PC-9 (cell line): ENCODE data around the gene NEURL3. TPM values are rescaled to one million over a fixed set of nuclear protein-coding genes. Genes with fewer than 3 reads are reported as not detected.

Experiments
- BruUV-seq: library from RNA; stranded (reverse); fragments of 400-500 nt; replicated peaks from 2 replicates; lab custom pipeline; 2021; lab: Mats Ljungman, UMichigan
- CTCF ChIA-PET: fragments of 300-600 bp; sonication (Branson Sonifier 250); formaldehyde crosslinking; loops from one replicate; lab custom pipeline; 2022; ENCODE audit warnings: antibody characterized with exemption; lab: Charles Lee
- POLR2A ChIA-PET: fragments of 300-600 bp; sonication (Branson Sonifier 250); formaldehyde crosslinking; loops from one replicate; lab custom pipeline; 2022; ENCODE audit warnings: antibody characterized with exemption; ENCODE audit not compliant: unreplicated experiment; lab: Charles Lee
- DNase-seq, 2 experiments: peaks; one replicate each; pipeline versions ENCODE4 v3.0.0 to v3.0.0-alpha.2; 2015 to 2022; ENCODE audit warnings: mixed read lengths in 1 of 2
- H2AFZ ChIP-seq: fragments of 200-600 bp; sonication (generic); 2 replicates; pipeline ENCODE4 v1.8.1; 2017; ENCODE audit warnings: antibody characterized with exemption
- H3F3A ChIP-seq: fragments of 200-600 bp; sonication (generic); 2 replicates; pipeline ENCODE4 v1.8.1; 2017; ENCODE audit warnings: antibody characterized with exemption, mild to moderate bottlenecking, low read depth; ENCODE audit not compliant: insufficient read depth
- H3K27ac ChIP-seq: fragments of 200-600 bp; sonication (generic); 2 replicates; pipeline ENCODE4 v1.6.1; 2016; ENCODE audit warnings: mixed run types
- H3K27me3 ChIP-seq: fragments of 200-600 bp; sonication (generic); 2 replicates; pipeline ENCODE4 v1.6.1; 2016; ENCODE audit warnings: low read depth, mixed run types; ENCODE audit not compliant: insufficient read depth
- H3K36me3 ChIP-seq: fragments of 200-600 bp; sonication (generic); 2 replicates; pipeline ENCODE4 v1.6.1; 2016; ENCODE audit warnings: low read depth, mixed run types
- H3K4me1 ChIP-seq: fragments of 200-600 bp; sonication (generic); replicated peaks from 2 replicates; pipeline ENCODE4 v1.6.1; 2016; ENCODE audit warnings: mixed run types; ENCODE audit not compliant: insufficient read depth
- H3K4me2 ChIP-seq: fragments of 200-600 bp; sonication (generic); 2 replicates; pipeline ENCODE4 v1.6.1; 2017; ENCODE audit warnings: mixed run types
- H3K4me3 ChIP-seq: fragments of 200-600 bp; sonication (generic); 2 replicates; pipeline ENCODE4 v1.6.1; 2016; ENCODE audit warnings: mixed run types
- H3K79me2 ChIP-seq: fragments of 200-600 bp; sonication (generic); 2 replicates; pipeline ENCODE4 v1.6.1; 2017; ENCODE audit warnings: low read depth, mixed run types
- H3K9me2 ChIP-seq: fragments of 200-600 bp; sonication (generic); 2 replicates; pipeline ENCODE4 v1.8.1; 2017; ENCODE audit warnings: mild to moderate bottlenecking; ENCODE audit not compliant: insufficient read depth
- H3K9me3 ChIP-seq: fragments of 200-600 bp; sonication (generic); 2 replicates; pipeline ENCODE4 v1.8.1; 2016; ENCODE audit warnings: low read depth; ENCODE audit not compliant: insufficient read depth
- H4K20me1 ChIP-seq: fragments of 200-600 bp; sonication (generic); 2 replicates; pipeline ENCODE4 v1.8.1; 2017; ENCODE audit not compliant: insufficient read depth
- EZH2 ChIP-seq: fragments of 200-600 bp; sonication (generic); IDR thresholded peaks from 2 replicates; pipeline ENCODE4 v1.8.0; 2017; ENCODE audit warnings: antibody characterized with exemption, low read depth
- intact Hi-C: fragments of 100-400 bp; cut with micrococcal nuclease; formaldehyde crosslinking; loops from one replicate; pipeline ENCODE4 v1.10.0; 2022; ENCODE audit not compliant: unreplicated experiment
- total RNA-seq: library from RNA; stranded (reverse); gene quantifications from 2 replicates; pipeline ENCODE4 v1.2.3, GENCODE V29; 2021
- TF ChIP-seq, protein P1 (sequence below): fragments of 200-600 bp; sonication (generic); conservative IDR thresholded peaks from 2 replicates; pipeline ENCODE4 v1.6.1; 2017; ENCODE audit warnings: mixed run types, antibody characterized with exemption, mild to moderate bottlenecking, moderate library complexity

NEURL3 gene
- total RNA-seq, 1 experiment from 2014 or later: 0.48 TPM

DNA sequence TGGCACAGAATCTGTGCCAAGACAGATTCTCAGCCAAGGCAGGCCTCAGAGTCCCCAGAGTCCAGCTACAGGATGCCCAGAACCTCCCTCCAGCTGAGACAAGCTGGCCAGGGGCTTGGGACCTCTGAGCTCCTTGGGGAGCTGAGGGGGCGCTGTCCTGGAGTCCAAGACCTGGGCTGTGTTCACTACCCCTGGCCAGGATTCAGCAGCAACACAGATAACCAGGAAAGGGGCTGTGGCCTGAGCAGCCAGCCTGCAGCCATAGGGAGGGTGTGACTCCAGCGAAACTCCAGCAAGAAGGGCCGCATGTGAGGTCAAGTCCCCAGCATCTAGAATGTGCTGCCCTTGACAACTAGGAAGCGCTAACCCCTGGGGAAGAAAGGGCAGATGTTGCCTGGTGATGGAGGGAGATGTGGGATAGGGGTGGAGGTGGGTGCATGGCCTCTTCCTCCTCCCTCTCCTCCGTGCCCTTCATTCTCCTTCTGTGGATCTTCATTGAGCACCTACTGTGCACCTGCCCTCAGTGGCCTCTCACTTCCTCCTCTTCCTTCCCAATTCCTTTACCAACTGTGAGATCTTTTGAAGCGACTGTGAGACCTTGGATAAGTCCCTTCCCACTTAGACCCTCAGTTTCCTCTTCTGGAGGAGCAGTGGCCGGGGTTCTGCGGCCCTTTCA, 23.7 kb upstream of the NEURL3 start:
- Histone ChIP-seq H4K20me1 (no peaks in the 10 kb centered on the region), H3K9me2 (no peaks in the 10 kb centered on the region), H3K4me1 (peaks cover 23% of the 10 kb centered on the region), H3K79me2 (no peaks in the 10 kb centered on the region), H3K4me2 (no peak overlapping the region), H2AFZ (no peak overlapping the region), H3K4me3 (no peak overlapping the region), H3K9me3 (no peaks in the 10 kb centered on the region), H3K36me3 (no peaks in the 10 kb centered on the region), H3F3A (peaks cover 14% of the 10 kb centered on the region), H3K27ac (no peak overlapping the region), H3K27me3 (peaks cover 28% of the 10 kb centered on the region; the same call in 1 of the 2 replicates)
- no peak for TF ChIP-seq EZH2
- TF ChIP-seq, protein P1, sequence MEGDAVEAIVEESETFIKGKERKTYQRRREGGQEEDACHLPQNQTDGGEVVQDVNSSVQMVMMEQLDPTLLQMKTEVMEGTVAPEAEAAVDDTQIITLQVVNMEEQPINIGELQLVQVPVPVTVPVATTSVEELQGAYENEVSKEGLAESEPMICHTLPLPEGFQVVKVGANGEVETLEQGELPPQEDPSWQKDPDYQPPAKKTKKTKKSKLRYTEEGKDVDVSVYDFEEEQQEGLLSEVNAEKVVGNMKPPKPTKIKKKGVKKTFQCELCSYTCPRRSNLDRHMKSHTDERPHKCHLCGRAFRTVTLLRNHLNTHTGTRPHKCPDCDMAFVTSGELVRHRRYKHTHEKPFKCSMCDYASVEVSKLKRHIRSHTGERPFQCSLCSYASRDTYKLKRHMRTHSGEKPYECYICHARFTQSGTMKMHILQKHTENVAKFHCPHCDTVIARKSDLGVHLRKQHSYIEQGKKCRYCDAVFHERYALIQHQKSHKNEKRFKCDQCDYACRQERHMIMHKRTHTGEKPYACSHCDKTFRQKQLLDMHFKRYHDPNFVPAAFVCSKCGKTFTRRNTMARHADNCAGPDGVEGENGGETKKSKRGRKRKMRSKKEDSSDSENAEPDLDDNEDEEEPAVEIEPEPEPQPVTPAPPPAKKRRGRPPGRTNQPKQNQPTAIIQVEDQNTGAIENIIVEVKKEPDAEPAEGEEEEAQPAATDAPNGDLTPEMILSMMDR: no peak
- no TSS peak for BruUV-seq
- CTCF ChIA-PET: no interaction called here
- no peak for DNase-seq
- intact Hi-C loops: no loop called here
- POLR2A ChIA-PET: no interaction called here

DNA sequence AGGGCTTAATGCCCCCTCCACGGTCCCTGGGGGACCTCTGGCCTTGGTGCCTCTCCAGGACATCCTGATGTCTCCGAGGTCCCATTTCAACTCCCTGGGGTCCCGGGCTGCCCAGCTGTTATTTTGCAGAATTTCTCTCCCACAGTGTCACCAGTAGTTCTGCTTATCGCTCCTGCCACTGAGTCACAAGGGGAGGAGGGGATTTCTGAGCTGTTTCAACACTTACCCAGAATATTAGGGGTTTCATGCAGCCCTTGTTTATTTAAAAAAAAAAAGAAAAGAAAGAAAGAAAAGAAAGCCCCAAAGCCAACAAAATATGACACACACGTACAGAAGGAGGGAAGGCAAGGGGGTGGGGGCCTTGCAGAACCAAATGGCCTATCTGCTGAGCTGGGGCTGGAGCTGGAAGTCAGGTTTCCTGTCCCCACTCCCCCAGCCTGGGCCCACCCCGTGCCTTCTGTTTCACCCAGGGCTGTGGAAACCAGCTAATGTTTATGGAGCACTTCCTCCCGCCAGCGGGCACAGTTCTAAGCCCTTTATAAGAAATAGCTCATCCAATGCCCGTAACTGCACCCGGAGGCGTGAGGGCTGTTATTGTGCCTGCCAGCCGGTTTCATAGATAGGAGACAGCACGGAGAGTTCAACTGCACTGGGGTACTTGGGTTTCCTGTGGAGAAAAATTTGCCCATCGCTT, 23.0 kb upstream of the NEURL3 start:
- no peak overlapping the region for H3K4me3 ChIP-seq
- no peaks in the 10 kb centered on the region for H4K20me1 ChIP-seq
- no peaks in the 10 kb centered on the region for H3K36me3 ChIP-seq
- H3K79me2 ChIP-seq: no peaks in the 10 kb centered on the region
- ChIA-PET CTCF (no interaction called here), POLR2A (no interaction called here)
- no peak for DNase-seq
- H3K9me3 ChIP-seq: no peaks in the 10 kb centered on the region
- H2AFZ ChIP-seq: no peak overlapping the region
- H3F3A ChIP-seq: peaks cover 7% of the 10 kb centered on the region
- H3K27ac ChIP-seq: no peak overlapping the region
- TF ChIP-seq, protein P1: no peak
- TF ChIP-seq EZH2: no peak
- no peak overlapping the region for H3K4me2 ChIP-seq
- H3K9me2 ChIP-seq: no peaks in the 10 kb centered on the region
- peaks cover 17% of the 10 kb centered on the region for H3K4me1 ChIP-seq
- peaks cover 31% of the 10 kb centered on the region; the same call in 1 of the 2 replicates for H3K27me3 ChIP-seq
- BruUV-seq: no TSS peak
- intact Hi-C loops: no loop called here

DNA sequence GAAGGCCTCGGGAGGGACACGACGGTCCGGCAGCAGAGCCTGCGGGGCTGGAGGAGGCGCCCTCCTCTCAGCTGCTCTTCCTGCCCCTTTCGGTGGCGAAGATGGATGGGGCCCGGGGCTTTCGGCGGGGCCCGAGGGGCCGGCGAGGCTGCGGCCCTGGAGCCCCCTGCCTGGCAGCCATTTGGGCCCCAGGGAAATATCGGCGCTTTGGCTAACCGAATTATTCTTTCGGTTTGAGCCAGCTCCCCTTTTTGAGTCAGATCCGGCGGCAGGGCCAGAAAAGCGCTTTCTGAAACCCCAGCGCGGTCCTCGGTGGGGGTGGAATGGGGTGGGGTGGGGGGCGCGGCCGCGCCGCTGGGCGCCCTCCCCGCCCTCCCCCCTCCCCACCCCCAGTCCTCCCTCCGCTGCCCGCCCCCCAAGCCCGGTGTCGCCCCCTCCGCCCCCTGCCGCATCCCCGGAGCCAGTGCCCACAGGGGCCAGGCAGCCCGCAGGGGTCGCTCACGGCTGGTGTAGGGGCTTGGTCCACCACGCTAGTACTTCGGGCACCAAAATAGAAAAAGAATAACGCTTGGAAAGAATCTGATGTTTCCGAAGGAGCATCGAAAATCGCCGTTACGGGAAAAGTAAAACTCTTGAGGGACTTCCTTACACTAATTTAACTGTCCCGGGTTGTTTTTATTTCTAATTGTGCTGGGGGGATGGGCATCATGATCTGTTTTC, 22.3 kb upstream of the NEURL3 start:
- H3K4me3 ChIP-seq: no peak overlapping the region
- no peaks in the 10 kb centered on the region for H3K9me2 ChIP-seq
- peaks cover under 1% of the 10 kb centered on the region; the same call in 1 of the 2 replicates for H3F3A ChIP-seq
- H3K4me1 ChIP-seq: peaks cover 10% of the 10 kb centered on the region
- no peaks in the 10 kb centered on the region for H3K9me3 ChIP-seq
- POLR2A ChIA-PET: no interaction called here
- no peaks in the 10 kb centered on the region for H3K36me3 ChIP-seq
- no peak overlapping the region for H2AFZ ChIP-seq
- no TSS peak for BruUV-seq
- H3K27ac ChIP-seq: no peak overlapping the region
- CTCF ChIA-PET: no interaction called here
- peaks cover 31% of the 10 kb centered on the region; the same call in 1 of the 2 replicates for H3K27me3 ChIP-seq
- no peaks in the 10 kb centered on the region for H3K79me2 ChIP-seq
- DNase-seq: no peak
- intact Hi-C loops: no loop called here
- H4K20me1 ChIP-seq: no peaks in the 10 kb centered on the region
- TF ChIP-seq, protein P1: no peak
- TF ChIP-seq EZH2: no peak
- H3K4me2 ChIP-seq: no peak overlapping the region
